AG04450 (cell line): ENCODE data around the gene NVL. TPM values are rescaled to one million over a fixed set of nuclear protein-coding genes. Genes with fewer than 3 reads are reported as not detected.

Experiments used
- CTCF ChIA-PET: fragments of 300-600, 350-600 bp; formaldehyde crosslinking; extraction: SDS; loops from one replicate; lab custom pipeline; 2022; ENCODE audit warnings: antibody characterized with exemption, inconsistent platforms; lab: Charles Lee
- POLR2A ChIA-PET: fragments of 350-600 bp; formaldehyde crosslinking; extraction: SDS; loops from one replicate; lab custom pipeline; 2021; ENCODE audit warnings: antibody characterized with exemption, inconsistent platforms; lab: Yijun Ruan, JAX
- DNase-seq: peaks from one replicate; pipeline ENCODE4 v3.0.0-alpha.2; 2011; ENCODE audit warnings: low read depth, low spot score
- H3K27ac ChIP-seq: one replicate; pipeline ENCODE4 v1.5.1; 2012; ENCODE audit warnings: low read depth, low read length, control low read depth
- H3K27me3 ChIP-seq: one replicate; pipeline ENCODE4 v1.6.0; 2012; ENCODE audit warnings: low read length; ENCODE audit not compliant: control insufficient read depth, insufficient read depth
- H3K4me3 ChIP-seq: 2 replicates; pipeline ENCODE4 v1.5.1; 2011; ENCODE audit warnings: mild to moderate bottlenecking, low read depth, low read length, control low read depth
- H3K9me3 ChIP-seq: 2 replicates; pipeline ENCODE4 v1.5.1; 2012; ENCODE audit warnings: low read length; ENCODE audit not compliant: control insufficient read depth, insufficient read depth
- CTCF ChIP-seq: IDR thresholded peaks from 2 replicates; pipeline ENCODE4 v1.5.1; 2011; ENCODE audit warnings: low read depth, low read length, control low read depth, inconsistent platforms
- polyA plus RNA-seq: library from polyadenylated mRNA; depleted of rRNA; stranded (reverse); fragments of >200 nt; gene quantifications from 2 replicates; pipeline ENCODE4 v1.2.3, GENCODE V29; 2011

The NVL gene
- polyA plus RNA-seq, 1 experiment = 18.8 TPM

- CTCF ChIA-PET = interaction anchor here (1.0 kb wide), 1 partner anchor 84 kb away, joined by 3 read pairs; no protein-coding TSS in a partner anchor
- Histone ChIP-seq H3K27ac (no peak overlapping the region), H3K27me3 (no peaks in the 10 kb centered on the region), H3K9me3 (no peaks in the 10 kb centered on the region), H3K4me3 (no peak overlapping the region)
- no peak for TF ChIP-seq CTCF
- no peak for DNase-seq
- POLR2A ChIA-PET = no interaction called here
These were observed 43.1 kb upstream of the NVL start for GRCh38 chr1:224373008-224373590.

GRCh38 chr1:224368409-224368808 lies 38.4 kb upstream of the NVL start:
- Histone ChIP-seq H3K27ac (no peak overlapping the region), H3K9me3 (no peaks in the 10 kb centered on the region), H3K27me3 (no peaks in the 10 kb centered on the region), H3K4me3 (no peak overlapping the region)
- no peak for DNase-seq
- ChIA-PET POLR2A (no interaction called here), CTCF (no interaction called here)
- TF ChIP-seq CTCF = no peak

- TF ChIP-seq CTCF = no peak
- ChIA-PET POLR2A (no interaction called here), CTCF (interaction anchor here (0.6 kb wide), 1 partner anchor 108 kb away, joined by 4 read pairs; no protein-coding TSS in a partner anchor)
- Histone ChIP-seq H3K4me3 (no peak overlapping the region), H3K27ac (no peak overlapping the region), H3K27me3 (no peaks in the 10 kb centered on the region), H3K9me3 (no peaks in the 10 kb centered on the region)
- DNase-seq = no peak
These were observed 29.2 kb upstream of the NVL start for GRCh38 chr1:224359207-224359606.

GRCh38 chr1:224358237-224358636 lies 28.3 kb upstream of the NVL start:
- ChIA-PET POLR2A (no interaction called here), CTCF (interaction anchor here (0.6 to 2.4 kb wide), 6 partner anchors 26 to 564 kb away, joined by 3 to 8 read pairs (median 4); no protein-coding TSS in a partner anchor)
- no peak overlapping the region for H3K27ac ChIP-seq
- H3K9me3 ChIP-seq = no peaks in the 10 kb centered on the region
- no peak for TF ChIP-seq CTCF
- peak overlapping the region; percentile 84 for H3K4me3 ChIP-seq
- no peaks in the 10 kb centered on the region for H3K27me3 ChIP-seq
- DNase-seq = no peak

- Histone ChIP-seq H3K27me3 (no peaks in the 10 kb centered on the region), H3K27ac (no peak overlapping the region), H3K4me3 (peak overlapping the region; percentile 84), H3K9me3 (peaks cover 2% of the 10 kb centered on the region; the same call in 1 of the 2 replicates)
- POLR2A ChIA-PET = no interaction called here
- CTCF ChIA-PET = interaction anchor here (0.6 to 2.4 kb wide), 5 partner anchors 26 to 309 kb away, joined by 3 to 8 read pairs (median 5); no protein-coding TSS in a partner anchor
- no peak for DNase-seq
- no peak for TF ChIP-seq CTCF
These were observed 27.7 kb upstream of the NVL start for GRCh38 chr1:224357626-224358124.
